RPMI7951 (cell line): ENCODE data around the gene WDR36. TPM values are rescaled to one million over a fixed set of nuclear protein-coding genes. Genes with fewer than 3 reads are reported as not detected.
A peak's percentile ranks its signal among the peaks of the same experiment; 100 is the strongest.
"Not testable (repeated sequence)": the region's sequence is repeated elsewhere in the genome, so short reads cannot be mapped to it uniquely, and the experiment has no call there.

ENCODE experiments used
- DNase-seq: peaks from one replicate; pipeline ENCODE4 v3.0.0-alpha.2; 2012; ENCODE audit warnings: low read depth
- total RNA-seq: library from RNA; depleted of rRNA; stranded (reverse); fragments of >200 nt; shearing (Covaris generic); gene quantifications from 2 replicates; pipeline ENCODE4 v1.2.3, GENCODE V29; 2014

The WDR36 gene
- total RNA-seq, 1 experiment from 2014 or later = 32.8 TPM

DNA sequence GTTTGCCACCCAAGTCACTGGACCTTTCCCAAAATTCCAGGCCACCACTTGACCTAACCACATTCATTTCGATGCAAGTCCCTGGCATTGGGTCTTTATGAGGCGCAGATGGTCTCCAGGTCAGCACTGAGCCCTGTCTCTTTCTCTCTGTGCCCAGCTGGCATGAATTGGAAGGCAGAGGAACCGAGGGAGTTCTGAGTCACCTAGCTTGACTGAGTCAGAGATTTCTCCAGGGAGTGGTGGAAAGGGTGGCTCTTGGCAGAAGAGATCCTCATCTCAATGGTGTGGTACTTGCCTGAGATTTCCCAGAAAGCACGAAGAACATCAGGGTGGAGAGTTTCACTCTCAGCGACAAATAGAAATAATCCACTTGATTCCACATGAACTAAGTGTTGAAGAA, 43.8 kb downstream of the WDR36 start:
- peak; percentile 90 for DNase-seq

DNA sequence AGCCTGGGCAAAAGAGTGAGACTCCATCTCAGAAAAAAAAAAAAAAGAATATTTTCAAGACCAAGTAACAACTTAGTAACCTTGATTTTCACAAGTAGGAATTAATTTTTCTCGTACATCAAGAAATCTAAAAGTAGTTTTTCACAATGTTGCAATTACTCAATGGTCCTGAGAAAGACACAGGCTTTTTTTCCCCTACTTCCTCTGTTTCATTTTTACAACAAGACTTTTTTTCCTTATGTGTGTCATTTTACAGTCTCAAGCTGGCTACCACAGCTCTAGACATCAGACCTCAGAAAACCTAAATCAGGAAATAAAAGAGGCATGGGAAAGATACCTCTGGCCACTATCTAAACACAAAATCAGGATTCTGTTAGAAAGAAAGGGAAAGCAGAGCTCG, 45.9 kb downstream of the WDR36 start:
- no peak for DNase-seq

DNA sequence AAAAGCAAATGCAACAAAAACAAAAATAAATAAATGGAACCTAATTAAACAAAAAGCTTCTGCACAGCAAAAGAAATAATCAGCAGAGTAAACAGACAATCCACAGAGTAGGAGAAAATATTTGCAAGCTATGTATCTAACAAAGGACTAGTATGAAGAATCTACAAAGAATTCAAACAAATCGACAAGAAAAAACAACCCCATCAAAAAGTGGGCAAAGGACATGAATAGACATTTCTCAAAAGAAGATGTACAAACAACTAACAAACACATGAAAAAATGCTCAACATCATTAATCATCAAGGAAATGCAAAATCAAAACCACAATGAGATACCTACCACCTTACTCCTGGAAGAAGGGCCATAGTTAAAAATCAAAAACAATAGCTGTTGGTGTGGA, 49.3 kb downstream of the WDR36 start:
- DNase-seq = not testable (repeated sequence)

DNA sequence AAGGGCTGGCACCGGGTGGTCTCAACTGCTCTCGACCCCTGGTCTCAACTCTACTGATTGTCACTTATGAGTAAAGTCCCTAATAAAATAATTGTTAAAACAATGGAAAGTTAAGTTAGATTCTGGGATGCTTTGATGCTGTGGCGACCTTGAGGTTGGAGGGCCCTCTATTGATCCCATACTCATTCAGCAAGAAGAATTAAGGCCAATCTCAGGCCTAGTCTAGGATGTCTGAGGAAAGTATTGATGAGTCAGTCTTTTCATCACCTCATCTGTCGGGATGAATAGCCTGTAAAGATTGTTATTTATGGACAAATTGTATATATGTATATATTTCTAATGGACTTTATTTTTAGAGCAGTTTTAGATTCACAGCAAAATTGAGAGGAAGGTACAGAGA, 50.8 kb downstream of the WDR36 start:
- no peak for DNase-seq

DNA sequence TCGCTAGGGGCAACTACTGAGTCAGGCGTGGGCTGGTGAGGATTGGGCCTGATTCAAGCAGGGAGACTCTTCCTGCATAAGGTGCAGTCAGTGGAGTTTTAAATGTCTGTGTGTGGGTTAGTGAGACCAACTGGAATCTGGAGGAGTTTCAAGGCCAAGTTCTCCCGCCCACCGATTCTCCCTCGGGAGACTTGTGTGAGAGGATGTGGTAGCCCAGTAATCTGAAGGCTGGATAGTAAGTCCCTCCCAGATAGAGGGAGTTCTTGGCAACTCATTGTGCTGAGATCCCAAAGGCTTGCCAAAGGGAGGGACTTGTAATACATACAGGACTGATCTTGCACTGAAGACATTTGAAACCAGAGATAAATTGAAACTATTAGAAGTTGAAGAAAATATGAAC, 51.8 kb downstream of the WDR36 start:
- DNase-seq = peak; percentile 95

DNA sequence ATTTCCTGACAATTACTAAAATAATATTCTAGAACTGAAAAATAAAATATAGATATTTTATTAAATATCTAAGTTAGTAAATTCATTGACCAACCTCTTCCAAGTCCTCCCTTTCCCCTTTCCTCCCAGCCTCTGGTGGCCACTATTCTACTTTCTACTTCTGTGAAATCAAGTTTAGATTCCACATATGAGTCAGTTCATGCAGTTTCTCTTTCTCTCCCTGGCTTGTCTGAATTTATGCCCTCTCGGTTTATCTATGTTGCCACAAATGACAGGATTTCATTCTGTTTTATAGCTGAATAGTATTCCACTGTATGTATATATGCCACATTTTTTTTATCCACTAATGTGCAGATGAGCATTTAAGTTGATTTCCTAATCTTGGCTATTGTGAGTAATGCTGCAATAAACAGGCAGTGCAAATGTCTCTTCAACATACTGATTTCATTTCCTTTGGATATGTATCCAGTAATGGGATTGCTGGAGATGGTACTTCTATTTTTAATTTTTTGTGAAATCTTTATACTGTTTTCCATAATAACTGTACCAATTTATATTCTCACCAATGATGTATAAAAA, 52.3 kb downstream of the WDR36 start:
- peak; percentile 51 for DNase-seq

DNA sequence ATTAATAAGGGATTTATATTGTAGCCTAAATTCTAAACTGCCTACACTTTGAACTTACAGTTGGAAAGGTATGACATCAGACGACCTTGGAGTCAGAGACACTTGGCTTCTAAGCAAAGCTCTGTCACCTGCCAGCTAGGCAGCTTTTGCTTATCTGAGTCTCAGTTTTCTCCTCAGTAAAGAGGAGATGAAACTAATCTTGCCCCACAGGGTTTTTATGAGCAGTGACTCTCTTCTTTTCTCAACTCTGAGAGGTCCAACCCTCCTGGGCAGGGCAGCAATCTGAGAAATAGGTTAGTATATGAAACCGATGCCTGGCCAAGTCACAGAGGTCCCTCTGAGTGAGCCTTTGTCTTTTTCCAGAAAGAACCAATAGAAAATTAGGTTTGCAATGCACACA, 53.9 kb downstream of the WDR36 start:
- DNase-seq = no peak

DNA sequence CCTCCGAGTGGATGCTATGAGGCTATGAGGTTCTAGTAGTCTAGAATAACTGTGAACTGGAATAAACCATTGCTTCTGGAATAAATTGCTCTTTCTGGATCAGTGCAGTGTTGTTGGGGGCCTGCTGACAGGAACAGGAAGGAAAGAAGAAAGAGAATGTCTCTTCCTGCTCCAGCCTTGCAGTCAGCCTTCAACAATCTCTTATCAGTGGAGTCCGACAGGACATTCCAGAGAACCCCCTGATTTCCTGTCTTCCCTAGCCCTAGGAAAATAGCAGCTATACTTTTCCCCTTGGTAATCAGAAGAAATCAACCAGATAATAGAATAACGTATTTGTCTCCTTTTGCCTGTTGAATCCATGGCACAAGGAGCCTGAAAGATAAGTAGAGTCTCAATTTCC, 55.4 kb downstream of the WDR36 start:
- no peak for DNase-seq

DNA sequence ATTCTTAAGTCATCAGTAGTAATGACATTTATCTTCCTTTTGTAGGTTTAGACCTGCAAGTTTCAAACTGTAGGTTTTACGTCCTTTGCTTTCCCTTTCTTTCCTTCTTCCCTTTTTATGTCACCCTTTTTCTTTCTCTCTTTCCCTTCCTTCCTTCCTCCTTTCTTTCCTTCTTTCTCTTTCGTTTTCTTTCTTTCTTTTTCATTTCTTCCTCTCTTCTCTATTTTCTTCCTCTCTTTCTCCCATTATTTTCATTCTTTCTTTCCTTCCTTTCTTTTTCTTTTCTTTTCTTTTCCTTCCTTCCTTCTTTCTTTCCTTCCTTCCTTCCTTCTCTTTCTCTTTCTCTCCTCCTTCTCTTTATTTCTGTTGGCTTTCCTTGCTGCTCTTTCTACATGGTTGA, 59.9 kb downstream of the WDR36 start:
- no peak for DNase-seq

DNA sequence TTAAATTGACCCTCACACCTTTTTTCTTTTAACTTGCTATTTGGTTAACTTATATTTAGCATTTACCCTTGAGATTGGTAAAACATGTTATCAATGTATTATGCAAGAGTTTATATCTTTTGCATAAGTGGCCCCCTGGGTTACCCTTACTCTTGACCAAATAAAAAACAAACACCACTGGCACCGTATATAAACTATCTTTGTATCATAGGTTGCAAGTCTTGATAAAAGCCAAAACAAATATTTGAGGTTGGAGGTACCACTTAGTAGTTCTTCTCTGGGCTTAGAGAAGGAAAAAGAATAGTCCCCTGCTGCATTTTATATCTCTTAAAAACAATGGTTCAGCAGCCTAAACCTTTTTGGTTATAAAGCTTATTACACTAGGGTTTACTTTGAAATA, 61.3 kb downstream of the WDR36 start:
- no peak for DNase-seq

DNA sequence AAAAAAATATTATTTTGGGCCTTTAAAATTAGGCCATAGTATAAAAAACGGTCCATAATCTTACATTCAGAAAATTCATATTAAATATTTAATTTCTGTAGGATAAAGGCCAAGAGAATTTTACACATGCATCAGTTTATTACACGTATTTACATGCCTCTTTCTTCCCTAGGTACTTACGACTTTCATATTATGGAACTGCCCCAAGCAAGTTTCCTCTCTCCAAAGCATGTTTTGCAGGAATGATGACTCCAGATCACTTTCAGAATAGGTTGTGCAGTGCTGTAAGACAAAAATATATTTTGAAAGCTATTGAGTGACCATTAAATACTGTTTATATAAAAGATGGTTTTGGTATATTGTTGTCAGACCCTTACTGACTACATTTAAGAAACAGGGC, 61.8 kb downstream of the WDR36 start:
- no peak for DNase-seq

DNA sequence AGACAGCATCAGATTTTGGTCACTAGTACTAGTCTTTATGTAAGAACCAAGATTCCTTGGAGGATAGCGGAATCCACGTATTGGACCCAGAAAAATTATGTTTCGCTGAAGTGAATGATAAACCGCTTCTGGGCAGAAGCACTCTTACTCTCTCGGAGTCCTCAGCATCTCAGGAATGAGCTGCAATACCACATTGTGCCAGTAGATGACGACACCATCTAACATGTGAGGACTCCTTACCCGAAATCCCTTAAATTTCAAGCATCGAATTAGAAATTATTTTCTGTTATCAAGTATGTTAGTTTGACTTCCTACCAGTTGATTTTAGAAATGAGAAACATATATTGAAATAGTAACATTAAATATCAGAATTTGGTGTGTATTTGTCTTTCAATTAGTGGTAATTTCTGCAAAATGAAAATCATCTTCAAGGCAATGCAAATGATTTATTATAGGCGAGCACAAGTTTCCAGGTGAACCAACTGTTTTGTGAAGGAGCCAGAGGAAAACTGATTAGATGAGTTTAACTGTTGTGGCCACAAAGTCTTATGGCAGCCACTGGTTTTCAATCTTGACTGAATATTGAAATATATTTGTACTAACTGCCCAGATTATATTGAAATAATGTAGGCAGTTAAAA, 66.1 kb downstream of the WDR36 start:
- DNase-seq = peak; percentile 66

DNA sequence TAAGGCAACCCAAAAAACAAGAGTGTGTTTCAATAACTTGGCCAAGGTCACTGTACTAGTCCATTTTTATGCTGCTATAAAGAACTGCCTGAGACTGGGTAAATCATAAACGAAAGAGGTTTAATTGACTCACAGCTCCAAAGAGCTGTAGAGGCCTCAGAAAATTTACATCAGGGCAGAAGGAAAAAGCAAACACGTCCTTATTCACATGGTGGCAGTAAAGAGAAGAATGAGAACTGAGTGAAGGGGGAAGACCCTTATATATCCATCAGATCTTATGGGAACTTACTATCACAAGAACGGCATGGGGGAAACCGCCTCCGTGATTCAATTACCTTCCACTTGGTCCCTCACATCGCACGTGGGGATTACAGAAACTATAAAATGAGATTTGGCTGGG, 67.7 kb downstream of the WDR36 start:
- DNase-seq = peak; percentile 50

DNA sequence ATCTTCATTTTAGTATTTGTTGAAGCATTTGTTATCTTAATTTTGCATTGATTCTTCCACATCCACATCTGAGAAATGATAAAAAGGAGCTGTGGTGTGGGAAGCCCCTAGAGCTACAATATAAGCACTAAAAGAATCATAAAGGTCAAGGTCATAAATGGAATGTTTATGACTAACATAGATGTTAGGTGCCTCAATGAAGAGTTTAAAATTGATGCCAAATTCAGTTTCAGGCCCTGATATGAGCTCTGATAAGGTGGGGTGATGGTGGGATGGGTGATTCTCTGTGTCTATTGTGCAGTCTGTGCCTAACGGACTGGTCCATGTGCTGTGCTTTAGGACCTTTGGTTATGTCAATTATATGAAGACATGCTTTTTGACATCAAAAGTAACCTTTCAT, 70.9 kb downstream of the WDR36 start:
- DNase-seq = peak; percentile 31

DNA sequence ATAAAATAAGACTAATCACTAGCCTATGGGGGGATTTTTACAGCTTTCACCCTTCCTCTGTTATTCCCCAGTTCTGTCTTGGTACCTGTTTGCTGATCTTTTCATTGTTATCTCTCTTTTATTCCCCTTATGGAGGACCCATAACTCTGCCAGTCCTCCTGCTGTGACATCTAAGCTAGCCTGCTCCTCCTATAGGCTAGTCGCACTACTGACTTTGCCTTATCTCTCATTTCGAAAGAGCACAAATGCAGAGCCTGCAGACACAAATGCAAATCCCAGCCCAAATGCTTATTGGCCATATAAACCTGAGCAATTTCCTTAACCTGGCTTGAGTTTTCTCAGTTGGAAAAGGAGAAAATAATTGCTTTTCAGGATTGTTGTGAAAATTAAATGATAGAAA, 72.9 kb downstream of the WDR36 start:
- no peak for DNase-seq

DNA sequence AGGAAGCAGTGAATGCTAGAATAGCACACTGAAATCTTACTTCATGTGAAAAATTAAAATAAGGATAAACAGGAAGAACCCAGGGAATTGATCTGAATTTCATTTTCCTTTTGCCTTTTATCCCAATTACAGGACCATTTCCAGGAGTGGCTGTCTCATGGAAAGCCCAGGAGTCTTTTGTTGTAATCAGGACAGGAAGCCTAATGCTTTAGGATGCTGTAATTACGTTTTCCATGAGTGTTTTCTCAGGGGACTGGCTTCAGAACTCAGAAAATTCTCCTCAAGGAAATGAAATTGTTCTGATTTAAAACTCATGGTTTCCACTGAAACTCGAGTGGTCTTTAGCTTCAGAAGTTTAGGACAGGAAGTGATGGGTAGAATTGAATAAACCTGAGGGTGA, 75.4 kb downstream of the WDR36 start:
- DNase-seq = no peak

DNA sequence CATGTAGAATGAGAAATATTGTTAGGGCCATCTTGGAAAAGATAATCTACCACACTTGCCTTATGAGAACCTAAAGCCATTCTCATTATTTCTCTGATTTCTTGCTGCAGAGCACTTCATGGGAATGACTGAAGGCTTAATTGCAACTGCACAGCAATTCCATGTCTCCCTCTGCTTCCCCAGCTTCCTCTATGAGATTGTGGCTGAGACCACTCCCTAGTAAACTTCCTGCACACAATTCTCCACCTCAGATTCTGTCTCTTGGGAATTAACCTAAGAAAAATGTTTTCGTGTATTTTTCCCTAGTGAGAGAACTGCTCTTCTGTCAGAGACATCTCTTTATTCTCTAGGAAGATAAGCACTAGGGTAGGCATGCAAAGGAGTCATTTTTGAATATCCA, 76.5 kb downstream of the WDR36 start:
- DNase-seq = no peak

DNA sequence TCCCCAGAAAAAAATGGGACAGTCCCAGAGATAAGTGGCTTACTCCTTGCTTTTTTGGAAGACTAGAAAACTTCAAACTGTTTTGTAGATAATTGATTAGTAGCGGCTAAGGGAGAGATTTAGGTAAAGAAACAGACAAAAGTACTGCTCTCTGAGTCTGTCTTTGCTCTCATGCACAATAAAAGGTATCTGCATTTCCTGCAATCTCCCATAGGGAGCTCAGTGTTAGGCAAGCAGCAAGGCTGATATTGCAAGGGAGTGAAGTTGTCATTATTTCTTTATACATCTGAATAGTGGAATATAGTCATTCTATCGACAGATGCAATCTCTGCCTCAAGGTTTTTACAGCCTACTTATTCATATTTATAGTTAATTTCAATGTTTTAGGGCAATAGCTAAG, 77.1 kb downstream of the WDR36 start:
- no peak for DNase-seq

DNA sequence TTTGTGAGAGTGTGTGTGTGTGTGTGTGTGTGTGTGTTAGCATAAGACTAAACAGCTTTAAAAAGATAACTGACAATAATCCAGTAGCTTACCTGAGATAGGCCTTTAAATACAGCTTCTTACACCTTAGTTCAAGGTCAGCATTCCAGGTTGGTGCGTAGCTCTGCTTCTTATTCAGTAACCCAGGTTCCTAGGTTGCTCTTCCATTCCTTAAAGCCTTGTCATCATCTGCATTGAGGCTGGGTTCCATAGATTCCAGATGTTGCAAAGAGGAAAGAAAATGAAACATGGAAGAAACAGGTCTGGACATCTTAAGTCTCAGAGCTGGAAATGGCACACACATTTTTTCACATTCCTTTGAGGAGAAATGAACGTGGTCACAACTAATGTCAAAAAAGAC, 78.1 kb downstream of the WDR36 start:
- DNase-seq = no peak

DNA sequence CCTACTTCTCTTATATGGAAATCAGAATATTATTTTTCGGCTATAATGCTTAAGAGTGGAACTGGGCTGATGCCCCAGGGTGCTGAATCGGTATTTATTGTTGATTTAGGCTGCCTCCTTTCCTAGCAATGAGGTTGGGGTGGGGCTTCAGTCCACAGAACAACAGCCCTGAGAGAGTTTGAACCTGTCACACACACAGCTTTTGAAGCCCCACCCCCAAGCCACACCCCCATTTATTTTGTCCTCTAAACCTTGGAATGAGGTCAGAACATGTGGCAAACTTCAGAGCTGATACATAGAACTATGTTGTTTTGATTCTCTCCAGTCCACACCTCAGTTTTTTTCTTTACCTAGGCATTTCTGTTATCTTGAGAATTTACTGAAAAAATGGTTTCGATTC, 80.4 kb downstream of the WDR36 start:
- DNase-seq = no peak

DNA sequence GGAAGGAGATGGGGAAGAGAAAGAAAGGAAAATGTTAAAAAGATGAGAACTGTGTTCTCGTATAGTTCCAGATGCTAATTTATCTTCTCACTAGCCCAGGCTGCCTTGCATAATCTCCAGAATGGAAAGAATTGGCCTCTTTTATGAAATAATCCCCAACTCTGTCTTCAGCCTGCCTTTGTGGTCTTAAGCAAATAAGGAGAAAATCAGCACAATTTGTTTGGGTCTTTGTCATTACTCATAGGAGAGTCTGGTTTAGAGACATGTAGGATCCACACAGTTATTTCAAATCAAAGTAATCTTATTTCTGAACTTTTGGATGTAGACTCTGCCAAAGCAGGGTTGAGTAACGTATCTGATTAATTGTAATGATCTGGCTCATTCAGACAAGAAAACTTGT, 81.3 kb downstream of the WDR36 start:
- peak; percentile 19 for DNase-seq
